Memory B cell (primary cell): ENCODE results near the gene GPR89A.

ENCODE experiments used
- ATAC-seq: fragments of 150-1000 bp; cut with Tn5 transposase; 2 replicates; pipeline ENCODE4 v1.10.0; 2021; ENCODE audit warnings: low read depth, mild to moderate bottlenecking, moderate library complexity
- DNase-seq, 2 donors: peaks; one replicate each; pipeline ENCODE4 v3.0.0; 2022; ENCODE audit warnings: low spot score in 2 of 2
- H3K27ac Mint-ChIP-seq: one replicate; pipeline ENCODE4 v1.8.0; 2022; ENCODE audit warnings: mild to moderate bottlenecking, moderate library complexity, mixed read lengths
- H3K27me3 Mint-ChIP-seq: one replicate; pipeline ENCODE4 v1.8.0; 2022; ENCODE audit warnings: mixed read lengths
- H3K36me3 Mint-ChIP-seq: one replicate; pipeline ENCODE4 v1.8.0; 2022; ENCODE audit warnings: mild to moderate bottlenecking, mixed read lengths
- H3K4me1 Mint-ChIP-seq: one replicate; pipeline ENCODE4 v1.8.0; 2022; ENCODE audit warnings: mixed read lengths
- H3K4me3 Mint-ChIP-seq: one replicate; pipeline ENCODE4 v1.8.0; 2022; ENCODE audit warnings: mild to moderate bottlenecking, moderate library complexity, mixed read lengths
- H3K9me3 Mint-ChIP-seq: one replicate; pipeline ENCODE4 v1.8.0; 2022; ENCODE audit warnings: mixed read lengths

Gene GPR89A

GRCh38 chr1:145695821-145696629 lies 88.2 kb downstream of the GPR89A start:
- Mint-ChIP-seq H3K27me3 (peaks cover 7% of the 10 kb centered on the region), H3K4me1 (peaks cover 6% of the 10 kb centered on the region), H3K4me3 (no peak overlapping the region), H3K27ac (no peak overlapping the region), H3K9me3 (no peaks in the 10 kb centered on the region), H3K36me3 (no peaks in the 10 kb centered on the region)
- no peak for ATAC-seq
- DNase-seq, result no peak

DNA sequence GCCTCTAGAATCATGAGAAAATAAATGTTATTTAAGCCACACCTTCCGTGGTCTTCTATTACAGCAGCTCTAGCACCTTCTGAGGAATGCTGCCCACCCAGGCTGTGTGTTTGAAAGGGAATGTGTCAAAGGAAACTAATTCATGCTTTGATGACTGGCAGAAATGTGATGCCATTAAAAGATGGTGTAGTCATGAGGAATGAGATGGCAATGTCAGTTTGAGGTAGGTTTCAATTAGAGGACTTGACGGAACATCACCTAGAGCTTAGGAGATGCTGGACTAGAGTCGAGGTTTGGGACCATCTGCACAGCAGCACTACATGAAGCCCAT lies 88.8 kb downstream of the GPR89A start:
- DNase-seq (no peak), ATAC-seq (no peak)
- no peak overlapping the region for H3K4me3 Mint-ChIP-seq
- H3K27me3 Mint-ChIP-seq, result peaks cover 7% of the 10 kb centered on the region
- no peaks in the 10 kb centered on the region for H3K9me3 Mint-ChIP-seq
- no peak overlapping the region for H3K27ac Mint-ChIP-seq
- H3K4me1 Mint-ChIP-seq, result peaks cover 6% of the 10 kb centered on the region
- no peaks in the 10 kb centered on the region for H3K36me3 Mint-ChIP-seq

DNA sequence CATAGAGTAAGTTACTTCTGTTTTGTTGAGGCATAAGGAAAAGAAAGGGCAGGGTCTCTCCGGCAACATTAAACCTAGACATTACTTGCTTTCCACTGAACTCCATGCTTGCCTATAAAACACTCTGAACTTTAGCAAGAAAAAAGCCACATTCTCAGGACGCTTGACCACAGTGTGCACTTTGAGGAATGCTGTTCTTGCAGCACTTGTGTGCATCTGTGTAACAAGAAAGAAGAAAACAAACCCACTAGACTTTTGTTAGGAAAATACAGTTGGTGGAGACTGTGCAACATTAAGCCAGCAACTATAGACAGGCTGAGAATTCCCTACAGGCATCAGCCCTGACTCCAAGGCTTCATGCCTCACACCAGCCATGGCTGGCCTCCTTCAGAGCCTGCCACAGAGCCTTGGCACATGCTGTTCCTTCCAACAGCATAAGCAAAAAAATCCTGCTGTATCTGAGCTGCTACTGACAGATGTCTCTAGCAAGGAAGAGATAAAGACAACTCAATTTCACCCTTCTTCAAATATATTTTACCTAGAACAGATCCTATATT lies 93.6 kb downstream of the GPR89A start:
- Mint-ChIP-seq H3K9me3 (no peaks in the 10 kb centered on the region), H3K4me1 (peaks cover 4% of the 10 kb centered on the region), H3K27me3 (peaks cover 5% of the 10 kb centered on the region), H3K36me3 (no peaks in the 10 kb centered on the region), H3K4me3 (no peak overlapping the region), H3K27ac (no peak overlapping the region)
- ATAC-seq, result no peak
- no peak for DNase-seq

DNA sequence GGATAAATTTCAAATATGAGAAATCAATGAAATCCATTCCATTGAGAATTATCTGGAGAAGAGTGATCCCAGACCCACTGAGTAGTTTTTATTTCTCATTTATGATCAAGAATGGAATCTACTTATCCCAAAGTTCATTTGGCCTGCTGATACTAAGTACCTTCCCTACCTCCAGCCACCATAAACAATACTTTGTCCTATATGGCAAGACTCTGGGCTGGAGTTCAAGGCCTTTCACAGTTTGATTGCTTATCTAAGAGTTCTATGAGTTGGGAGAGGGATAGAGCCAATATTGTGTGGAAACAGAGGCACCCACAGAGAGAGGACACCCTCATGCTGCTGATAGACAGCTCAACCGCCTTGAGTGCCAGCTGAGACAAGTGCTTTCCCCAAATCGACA lies 94.3 kb downstream of the GPR89A start:
- no peak for ATAC-seq

DNA sequence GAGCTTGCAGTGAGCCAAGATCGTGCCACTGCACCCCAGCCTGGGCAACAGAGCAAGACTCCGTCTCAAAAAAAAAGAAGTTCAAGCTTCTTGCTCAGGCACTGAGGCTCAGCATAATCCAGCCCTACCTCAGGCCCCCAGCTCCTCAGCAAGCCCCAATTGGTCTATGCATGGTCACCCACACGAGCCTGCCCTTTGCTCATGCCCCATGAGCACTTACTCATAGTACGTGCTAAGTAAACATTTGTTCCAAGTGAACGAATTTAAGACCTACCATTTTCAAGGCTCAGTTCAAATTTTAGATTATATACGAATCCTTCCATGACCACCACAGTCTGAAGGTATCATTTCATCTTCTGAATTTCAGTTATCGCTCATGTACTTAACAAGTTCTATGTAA lies 95.0 kb downstream of the GPR89A start:
- peaks cover 2% of the 10 kb centered on the region for H3K27me3 Mint-ChIP-seq
- no peaks in the 10 kb centered on the region for H3K9me3 Mint-ChIP-seq
- no peaks in the 10 kb centered on the region for H3K4me1 Mint-ChIP-seq
- no peaks in the 10 kb centered on the region for H3K36me3 Mint-ChIP-seq
- H3K4me3 Mint-ChIP-seq, result no peak overlapping the region
- DNase-seq (no peak), ATAC-seq (no peak)
- no peak overlapping the region for H3K27ac Mint-ChIP-seq

More for the DNA sequence above, 94.3 kb downstream of the GPR89A start:
- Mint-ChIP-seq H3K4me3 (no peak overlapping the region), H3K4me1 (peaks cover 3% of the 10 kb centered on the region), H3K27ac (no peak overlapping the region), H3K9me3 (no peaks in the 10 kb centered on the region), H3K36me3 (no peaks in the 10 kb centered on the region), H3K27me3 (peaks cover 4% of the 10 kb centered on the region)
- DNase-seq, result no peak

- no peak overlapping the region for H3K27ac Mint-ChIP-seq
- peaks cover 2% of the 10 kb centered on the region for H3K9me3 Mint-ChIP-seq
- no peak for ATAC-seq
- DNase-seq, result no peak
- H3K36me3 Mint-ChIP-seq, result peaks cover 3% of the 10 kb centered on the region
- H3K27me3 Mint-ChIP-seq, result peaks cover 3% of the 10 kb centered on the region
- no peak overlapping the region for H3K4me3 Mint-ChIP-seq
- H3K4me1 Mint-ChIP-seq, result no peaks in the 10 kb centered on the region
Measured at GRCh38 chr1:145705622-145706021, 97.8 kb downstream of the GPR89A start.

DNA sequence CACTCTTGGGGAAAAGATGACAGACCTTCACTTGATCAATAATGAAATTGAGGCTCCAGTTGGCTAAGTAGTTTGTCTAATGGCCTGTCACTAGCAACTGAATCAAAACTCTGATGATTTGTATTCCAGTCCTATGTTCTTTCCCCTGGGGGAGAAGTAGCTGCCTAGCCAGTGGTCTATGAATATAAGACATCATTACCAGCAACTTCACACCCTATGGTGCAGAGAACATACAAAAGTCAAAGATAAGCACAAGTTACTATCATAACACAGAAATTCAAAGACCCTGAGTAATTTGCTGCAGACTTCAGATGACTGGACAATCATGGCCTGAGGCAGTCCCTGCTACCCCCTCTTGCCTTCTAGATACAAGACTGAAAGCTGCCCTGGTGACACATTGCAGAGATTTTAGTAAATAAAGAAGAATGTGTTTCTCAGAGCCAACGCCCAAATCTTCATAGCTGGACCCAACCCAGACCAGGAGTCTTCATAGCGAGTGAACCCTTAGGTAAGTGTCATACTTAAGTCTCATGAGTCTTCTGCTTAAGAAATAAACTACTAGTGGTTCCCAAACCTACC lies 98.4 kb downstream of the GPR89A start:
- no peaks in the 10 kb centered on the region for H3K4me1 Mint-ChIP-seq
- no peak overlapping the region for H3K27ac Mint-ChIP-seq
- H3K36me3 Mint-ChIP-seq, result peaks cover 4% of the 10 kb centered on the region
- peaks cover 2% of the 10 kb centered on the region for H3K9me3 Mint-ChIP-seq
- peaks cover 3% of the 10 kb centered on the region for H3K27me3 Mint-ChIP-seq
- H3K4me3 Mint-ChIP-seq, result no peak overlapping the region
- ATAC-seq (no peak), DNase-seq (no peak)

DNA sequence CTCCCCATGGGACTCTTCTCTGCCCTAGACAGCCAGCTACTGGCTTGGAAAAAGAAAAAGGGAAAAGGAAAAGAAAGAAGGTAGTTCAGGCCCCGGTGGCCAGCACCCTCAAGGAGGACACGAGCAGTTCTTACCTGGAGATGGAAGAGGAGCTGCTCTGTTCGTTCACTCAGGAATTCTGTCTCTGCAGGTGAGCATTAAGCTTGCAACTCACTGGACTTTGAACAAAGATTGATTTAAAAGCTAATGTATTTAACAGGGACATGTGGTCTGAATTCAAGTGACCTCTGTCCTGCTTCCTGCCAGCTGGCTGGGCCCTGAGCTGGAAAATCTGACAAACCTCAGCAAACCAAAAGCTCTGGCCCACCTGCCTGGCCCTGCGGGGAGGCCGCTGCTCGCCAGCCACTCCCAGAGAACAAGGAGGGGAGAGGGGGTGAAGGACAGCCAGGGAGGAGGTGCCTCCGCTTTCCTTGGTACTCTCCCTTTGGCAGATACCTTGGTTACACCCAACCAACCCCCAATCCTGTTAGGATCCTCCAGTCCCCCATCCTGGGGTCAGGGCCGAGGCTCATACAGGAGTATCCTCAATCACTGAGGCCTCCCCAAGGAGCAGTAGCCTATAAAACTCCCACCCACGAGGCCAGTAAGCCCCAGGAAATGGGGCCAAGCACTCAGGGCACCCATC lies 99.5 kb downstream of the GPR89A start, which contains the start of gene PDZK1:
Gene PDZK1, minus strand, starts transcription at position 186 of the 685 bp plus-strand sequence. CDS start 19,347 bp downstream, outside the sequence.
- Mint-ChIP-seq H3K27me3 (peaks cover 3% of the 10 kb centered on the region), H3K4me1 (no peaks in the 10 kb centered on the region), H3K27ac (no peak within 1 kb of the TSS), H3K4me3 (no peak within 1 kb of the TSS), H3K9me3 (peaks cover 2% of the 10 kb centered on the region), H3K36me3 (peaks cover 4% of the 10 kb centered on the region)
- DNase-seq (no peak), ATAC-seq (no peak)

DNA sequence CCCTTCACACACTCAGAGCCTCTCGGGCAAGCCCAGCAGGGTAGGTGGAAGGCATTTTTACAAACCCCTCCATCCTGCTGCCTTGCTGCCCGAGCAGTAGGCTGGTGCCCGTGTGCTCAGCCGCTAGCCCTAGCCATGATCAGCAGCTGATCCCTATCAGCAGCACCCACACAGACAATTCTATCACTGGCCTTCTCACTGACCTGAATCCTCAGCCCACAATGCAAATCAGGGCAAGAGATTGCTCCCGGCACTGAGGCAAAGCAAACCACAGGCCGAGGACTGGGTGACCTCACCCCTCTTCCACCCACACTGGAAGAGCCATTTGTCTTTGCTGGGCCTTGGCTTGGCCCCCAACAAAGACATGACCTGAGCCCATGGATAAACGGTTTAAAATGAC lies 100.3 kb downstream of the GPR89A start:
- Mint-ChIP-seq H3K27me3 (peaks cover 3% of the 10 kb centered on the region), H3K36me3 (peaks cover 4% of the 10 kb centered on the region), H3K4me3 (no peak overlapping the region), H3K4me1 (no peaks in the 10 kb centered on the region), H3K9me3 (peaks cover 2% of the 10 kb centered on the region), H3K27ac (no peak overlapping the region)
- no peak for ATAC-seq
- DNase-seq, result no peak

DNA sequence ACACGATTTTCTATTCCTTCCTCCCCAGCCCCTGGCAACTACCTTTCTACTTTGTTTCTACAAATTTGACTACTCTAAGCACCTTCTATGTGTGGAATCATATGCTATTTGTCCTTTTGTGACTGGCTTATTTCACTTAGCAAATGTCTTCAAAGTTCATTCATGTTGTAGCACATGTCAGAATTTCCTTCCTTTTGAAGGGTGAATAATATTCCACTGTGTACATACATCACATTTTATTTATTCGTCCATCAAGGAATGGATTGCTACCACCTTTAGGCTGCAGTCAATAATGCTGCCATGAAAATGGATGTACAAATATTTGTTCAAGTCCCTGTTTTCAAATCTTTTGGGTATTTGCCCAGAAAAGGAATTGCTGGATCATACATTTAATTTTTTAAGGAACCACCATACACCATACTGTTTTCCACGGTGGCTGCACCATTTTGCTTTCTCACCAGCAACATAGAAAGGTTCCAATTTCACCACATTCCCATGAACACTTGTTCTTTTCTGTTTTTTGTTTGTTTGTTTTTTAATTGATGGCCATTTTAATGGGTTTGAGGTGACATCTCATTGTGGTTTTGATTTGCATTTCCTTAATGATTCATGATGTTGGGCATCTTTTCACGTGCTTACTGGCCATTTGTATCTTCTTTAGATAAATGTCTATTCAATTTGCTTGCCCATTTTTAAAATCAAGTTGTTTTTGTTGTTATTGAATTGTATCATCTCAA lies 102.7 kb downstream of the GPR89A start:
- Mint-ChIP-seq H3K36me3 (peaks cover 4% of the 10 kb centered on the region), H3K27me3 (peaks cover 3% of the 10 kb centered on the region), H3K27ac (no peak overlapping the region), H3K9me3 (peaks cover 2% of the 10 kb centered on the region), H3K4me3 (no peak overlapping the region), H3K4me1 (no peaks in the 10 kb centered on the region)
- DNase-seq, result no peak
- no peak for ATAC-seq

DNA sequence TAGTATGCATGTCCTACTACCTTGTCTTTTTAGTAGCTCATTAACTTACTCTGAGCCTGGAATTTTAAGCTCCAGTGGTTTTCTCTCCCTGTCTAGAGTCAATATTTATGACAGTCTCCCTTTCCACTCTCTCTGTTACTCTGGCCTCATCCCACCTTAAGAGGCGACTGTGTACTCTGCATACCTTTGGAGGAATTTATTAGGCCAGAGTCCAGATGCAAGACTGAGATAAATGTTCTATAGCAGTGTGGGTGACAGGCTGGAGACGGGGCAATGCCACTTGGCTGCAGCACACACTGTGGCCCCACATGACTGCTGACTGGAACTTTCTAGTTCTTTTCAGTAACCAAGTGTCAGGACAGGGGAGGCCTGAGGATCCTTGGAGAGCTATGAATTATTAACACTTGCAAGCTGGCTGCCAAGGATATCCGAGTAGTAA lies 103.4 kb downstream of the GPR89A start:
- Mint-ChIP-seq H3K27me3 (peaks cover 3% of the 10 kb centered on the region), H3K4me1 (no peaks in the 10 kb centered on the region), H3K36me3 (peaks cover 4% of the 10 kb centered on the region), H3K9me3 (peaks cover 2% of the 10 kb centered on the region), H3K27ac (no peak overlapping the region), H3K4me3 (no peak overlapping the region)
- no peak for DNase-seq
- no peak for ATAC-seq

DNA sequence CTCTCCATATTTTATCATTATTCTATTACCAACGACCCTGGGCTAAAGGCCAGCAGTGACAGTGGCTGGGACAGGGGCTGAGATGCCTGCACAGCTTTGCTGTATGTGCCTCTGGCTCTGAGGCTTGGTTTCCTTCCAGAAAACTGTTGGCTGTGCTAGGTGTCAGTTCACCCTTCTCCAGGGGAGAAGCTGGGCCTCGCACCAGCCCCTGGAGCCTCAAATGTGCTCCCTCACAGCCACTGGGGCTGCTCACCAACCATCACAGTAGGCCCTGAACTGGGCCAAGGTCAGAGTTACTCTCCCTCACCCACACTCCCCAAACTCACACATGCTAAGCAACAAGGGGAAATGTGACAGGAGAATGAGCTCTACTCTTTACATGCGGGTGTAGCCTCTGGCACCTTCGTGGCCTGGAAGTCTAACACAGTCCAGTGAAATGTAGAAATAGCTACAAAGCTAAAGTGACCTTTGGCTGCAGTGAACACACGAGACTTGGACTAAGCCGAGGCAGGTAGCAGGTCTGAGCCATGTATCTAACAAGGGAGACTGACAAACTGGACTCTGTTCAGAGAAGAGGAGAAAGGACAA lies 106.8 kb downstream of the GPR89A start:
- ATAC-seq (no peak), DNase-seq (no peak)
- H3K36me3 Mint-ChIP-seq, result peaks cover 4% of the 10 kb centered on the region
- no peak overlapping the region for H3K4me3 Mint-ChIP-seq
- peaks cover 2% of the 10 kb centered on the region for H3K9me3 Mint-ChIP-seq
- H3K27ac Mint-ChIP-seq, result no peak overlapping the region
- H3K27me3 Mint-ChIP-seq, result peaks cover 3% of the 10 kb centered on the region
- no peaks in the 10 kb centered on the region for H3K4me1 Mint-ChIP-seq

DNA sequence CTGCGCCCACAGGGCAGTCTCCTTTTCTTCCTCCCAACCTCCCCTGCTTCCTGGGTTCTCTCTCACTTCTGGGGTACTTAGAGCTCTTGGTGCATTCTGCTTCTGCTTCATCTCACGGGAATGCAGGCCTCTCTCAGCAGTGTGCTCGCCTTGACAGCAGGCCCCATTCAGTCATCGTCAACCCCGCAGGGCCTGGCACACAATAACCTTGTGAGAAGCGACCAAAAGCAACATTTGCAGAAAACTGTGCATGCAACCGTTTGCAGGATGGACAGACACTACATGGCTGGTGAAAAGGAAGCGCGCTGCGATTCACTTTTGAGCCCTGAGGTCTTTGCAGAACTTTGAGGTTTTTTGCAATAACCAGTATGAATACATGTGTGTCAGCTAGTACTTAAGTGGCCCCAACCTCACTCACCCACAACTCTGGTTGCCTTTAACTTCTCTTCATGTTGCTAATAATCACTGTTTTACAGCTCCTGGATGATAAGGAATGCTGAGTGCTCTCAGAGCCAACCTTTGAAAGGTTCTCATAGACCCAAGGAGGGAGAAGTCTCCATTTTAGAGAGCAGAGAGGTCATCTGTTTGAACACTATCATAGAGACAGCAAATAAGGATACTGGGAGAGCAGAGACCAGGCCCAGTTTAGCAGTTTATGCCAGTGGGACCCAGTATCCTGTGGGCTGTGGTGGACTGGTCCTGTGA lies 109.0 kb downstream of the GPR89A start:
- peaks cover 4% of the 10 kb centered on the region for H3K4me1 Mint-ChIP-seq
- DNase-seq, result no peak
- no peaks in the 10 kb centered on the region for H3K9me3 Mint-ChIP-seq
- H3K36me3 Mint-ChIP-seq, result no peaks in the 10 kb centered on the region
- no peak overlapping the region for H3K27ac Mint-ChIP-seq
- no peak for ATAC-seq
- peaks cover 4% of the 10 kb centered on the region for H3K27me3 Mint-ChIP-seq
- no peak overlapping the region for H3K4me3 Mint-ChIP-seq
